HepG2 (cell line): ENCODE results near the gene MEF2D. TPM values are rescaled to one million over a fixed set of nuclear protein-coding genes. Genes with fewer than 3 reads are reported as not detected.

Source experiments
- ARID2 ChIP-seq: sonication (generic); formaldehyde crosslinking; IDR thresholded peaks from 2 replicates; pipeline ENCODE4 v1.8.1; 2022; ENCODE audit warnings: mild to moderate bottlenecking, missing genetic modification reagents, borderline replicate concordance
- GABPB1 ChIP-seq: IDR thresholded peaks from 2 replicates; pipeline ENCODE4 v1.6.1; 2016; ENCODE audit warnings: mild to moderate bottlenecking, missing genetic modification reagents, moderate library complexity, missing compliant biosample characterization
- KLF11 ChIP-seq: IDR thresholded peaks from 2 replicates; pipeline ENCODE4 v1.6.1; 2016; ENCODE audit warnings: missing compliant biosample characterization
- NR2F1 ChIP-seq, 2 experiments: fragments of 450-650 bp in 1 of 2; formaldehyde crosslinking in 1 of 2; IDR thresholded peaks; 2 replicates each; pipeline versions ENCODE4 v1.5.0 to v1.6.1; 2016 to 2020; ENCODE audit warnings: mild to moderate bottlenecking in 1 of 2, missing compliant biosample characterization in 1 of 2, missing genetic modification reagents in 1 of 2, moderate library complexity in 1 of 2
- PHF8 ChIP-seq: sonication (generic); formaldehyde crosslinking; IDR thresholded peaks from 2 replicates; pipeline ENCODE4 v1.5.0; 2020; ENCODE audit warnings: missing genetic modification reagents
- PRPF4 ChIP-seq: fragments of 200-400 bp; formaldehyde crosslinking; IDR thresholded peaks from 2 replicates; pipeline ENCODE4 v1.6.1; 2016; ENCODE audit warnings: low read length, low read depth; ENCODE audit not compliant: poor library complexity, severe bottlenecking
- SMAD9 ChIP-seq: sonication (generic); formaldehyde crosslinking; IDR thresholded peaks from 2 replicates; pipeline ENCODE4 v1.5.1; 2020; ENCODE audit warnings: mild to moderate bottlenecking, missing genetic modification reagents
- ZFP37 ChIP-seq: sonication (generic); formaldehyde crosslinking; IDR thresholded peaks from 2 replicates; pipeline ENCODE4 v1.4.0; 2020; ENCODE audit warnings: missing genetic modification reagents, borderline replicate concordance
- ZNF260 ChIP-seq: sonication (generic); formaldehyde crosslinking; IDR thresholded peaks from 2 replicates; pipeline ENCODE4 v1.4.0; 2020; ENCODE audit warnings: missing genetic modification reagents, low read depth, mild to moderate bottlenecking, borderline replicate concordance
- ZNF543 ChIP-seq: sonication (generic); formaldehyde crosslinking; IDR thresholded peaks from 2 replicates; pipeline ENCODE4 v1.4.0; 2020; ENCODE audit warnings: mild to moderate bottlenecking, missing genetic modification reagents
- ZNF776 ChIP-seq: sonication (generic); formaldehyde crosslinking; IDR thresholded peaks from 2 replicates; pipeline ENCODE4 v1.4.0; 2020; ENCODE audit warnings: mild to moderate bottlenecking, missing genetic modification reagents
- ZNF790 ChIP-seq: sonication (generic); formaldehyde crosslinking; IDR thresholded peaks from 2 replicates; pipeline ENCODE4 v1.8.0; 2022; ENCODE audit warnings: missing genetic modification reagents, mild to moderate bottlenecking, borderline replicate concordance
- polyA plus RNA-seq, 8 experiments: library from polyadenylated mRNA; depleted of rRNA in 3 of 8; stranded (reverse) in 7 of 8; unstranded in 1 of 8; fragments of >200 nt; fragmentation: Illumina TruSeq in 4 of 8; extraction: Trizol in 4 of 8; gene quantifications; 2 replicates each; pipeline versions ENCODE4 v1.2.1 to v1.2.3, GENCODE V29; 2011 to 2016; ENCODE audit warnings: low read depth in 4 of 8, missing spikeins in 1 of 8, mixed read lengths in 1 of 8; ENCODE audit not compliant: insufficient read depth in 1 of 8
- total RNA-seq, 5 experiments: library from RNA; depleted of rRNA; stranded (reverse); fragments of >200 nt; fragmentation: Illumina TruSeq; extraction: Trizol; gene quantifications; 2 replicates each; pipeline ENCODE4 v1.2.3, GENCODE V29; 2016; ENCODE audit warnings: low read depth in 1 of 5
- TF ChIP-seq, protein P1 (sequence below): sonication (generic); formaldehyde crosslinking; IDR thresholded peaks from 2 replicates; pipeline ENCODE4 v1.4.0; 2020; ENCODE audit warnings: mild to moderate bottlenecking, missing genetic modification reagents
- TF ChIP-seq, protein P2 (sequence below): sonication (generic); formaldehyde crosslinking; IDR thresholded peaks from 2 replicates; pipeline ENCODE4 v1.5.1; 2020; ENCODE audit warnings: mild to moderate bottlenecking, missing genetic modification reagents, moderate library complexity
- TF ChIP-seq, protein P3 (sequence below): sonication (generic); formaldehyde crosslinking; IDR thresholded peaks from 2 replicates; pipeline ENCODE4 v1.8.1; 2022; ENCODE audit warnings: low read depth, mild to moderate bottlenecking, missing genetic modification reagents
- TF ChIP-seq, protein P4 (sequence below): sonication (generic); formaldehyde crosslinking; IDR thresholded peaks from 2 replicates; pipeline ENCODE4 v1.4.0; 2020; ENCODE audit warnings: missing genetic modification reagents

The MEF2D gene
- total and polyA plus RNA-seq, 2 of the 13 experiments (the other 11 are each of a cell fraction or from before 2014, with no cell fraction given) = 1.6 to 3.9 TPM

DNA sequence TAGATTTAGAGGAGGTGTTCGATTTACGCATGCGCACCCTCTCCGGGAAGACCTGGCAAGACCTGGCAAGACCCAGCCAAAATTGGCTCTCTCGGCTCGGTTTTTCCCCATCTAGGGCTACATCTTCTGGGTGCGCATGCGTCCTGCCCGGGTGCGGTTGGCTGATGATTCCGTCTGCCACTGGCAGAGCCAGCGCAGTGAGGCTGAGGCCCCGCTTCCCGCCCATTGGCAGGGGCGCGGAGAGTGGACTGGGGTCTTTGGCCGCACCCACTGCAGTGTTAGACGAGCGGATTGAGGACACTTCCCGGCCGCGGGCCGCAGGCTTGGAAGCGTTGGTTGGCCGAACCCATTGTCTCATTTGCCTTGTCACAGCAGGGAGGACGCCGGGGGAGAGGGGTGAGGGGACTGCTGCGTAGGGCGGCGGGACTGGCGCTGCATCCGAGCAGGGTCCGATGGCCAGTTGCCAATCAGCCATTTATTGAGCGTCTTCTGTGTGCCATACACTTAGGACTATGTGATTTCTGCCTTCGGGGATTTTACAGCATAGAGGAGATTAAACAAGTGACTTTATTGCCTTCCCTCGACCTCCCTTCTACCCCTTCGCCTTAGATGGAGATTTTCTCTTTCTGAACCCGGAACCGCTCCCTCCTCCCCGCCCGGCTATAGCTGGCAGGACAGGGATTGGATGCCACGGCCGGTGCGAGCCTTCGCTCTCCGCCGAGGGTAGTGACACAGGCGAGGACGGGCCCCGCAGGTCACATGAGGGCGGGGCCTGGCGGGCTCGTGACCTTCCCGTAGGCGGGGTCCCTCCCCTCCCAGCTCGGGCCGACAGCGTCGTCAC, 43.7 kb downstream of the MEF2D start (continued):
- TF ChIP-seq, protein P1, sequence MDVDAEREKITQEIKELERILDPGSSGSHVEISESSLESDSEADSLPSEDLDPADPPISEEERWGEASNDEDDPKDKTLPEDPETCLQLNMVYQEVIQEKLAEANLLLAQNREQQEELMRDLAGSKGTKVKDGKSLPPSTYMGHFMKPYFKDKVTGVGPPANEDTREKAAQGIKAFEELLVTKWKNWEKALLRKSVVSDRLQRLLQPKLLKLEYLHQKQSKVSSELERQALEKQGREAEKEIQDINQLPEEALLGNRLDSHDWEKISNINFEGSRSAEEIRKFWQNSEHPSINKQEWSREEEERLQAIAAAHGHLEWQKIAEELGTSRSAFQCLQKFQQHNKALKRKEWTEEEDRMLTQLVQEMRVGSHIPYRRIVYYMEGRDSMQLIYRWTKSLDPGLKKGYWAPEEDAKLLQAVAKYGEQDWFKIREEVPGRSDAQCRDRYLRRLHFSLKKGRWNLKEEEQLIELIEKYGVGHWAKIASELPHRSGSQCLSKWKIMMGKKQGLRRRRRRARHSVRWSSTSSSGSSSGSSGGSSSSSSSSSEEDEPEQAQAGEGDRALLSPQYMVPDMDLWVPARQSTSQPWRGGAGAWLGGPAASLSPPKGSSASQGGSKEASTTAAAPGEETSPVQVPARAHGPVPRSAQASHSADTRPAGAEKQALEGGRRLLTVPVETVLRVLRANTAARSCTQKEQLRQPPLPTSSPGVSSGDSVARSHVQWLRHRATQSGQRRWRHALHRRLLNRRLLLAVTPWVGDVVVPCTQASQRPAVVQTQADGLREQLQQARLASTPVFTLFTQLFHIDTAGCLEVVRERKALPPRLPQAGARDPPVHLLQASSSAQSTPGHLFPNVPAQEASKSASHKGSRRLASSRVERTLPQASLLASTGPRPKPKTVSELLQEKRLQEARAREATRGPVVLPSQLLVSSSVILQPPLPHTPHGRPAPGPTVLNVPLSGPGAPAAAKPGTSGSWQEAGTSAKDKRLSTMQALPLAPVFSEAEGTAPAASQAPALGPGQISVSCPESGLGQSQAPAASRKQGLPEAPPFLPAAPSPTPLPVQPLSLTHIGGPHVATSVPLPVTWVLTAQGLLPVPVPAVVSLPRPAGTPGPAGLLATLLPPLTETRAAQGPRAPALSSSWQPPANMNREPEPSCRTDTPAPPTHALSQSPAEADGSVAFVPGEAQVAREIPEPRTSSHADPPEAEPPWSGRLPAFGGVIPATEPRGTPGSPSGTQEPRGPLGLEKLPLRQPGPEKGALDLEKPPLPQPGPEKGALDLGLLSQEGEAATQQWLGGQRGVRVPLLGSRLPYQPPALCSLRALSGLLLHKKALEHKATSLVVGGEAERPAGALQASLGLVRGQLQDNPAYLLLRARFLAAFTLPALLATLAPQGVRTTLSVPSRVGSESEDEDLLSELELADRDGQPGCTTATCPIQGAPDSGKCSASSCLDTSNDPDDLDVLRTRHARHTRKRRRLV (CRISPR knock-in tag) = no peak; the same call in 1 of the 2 replicates
- TF ChIP-seq ZNF543 = 0 out of 2 replicates have a peak, but pooled peaks have one; percentile 58
- TF ChIP-seq PHF8 (CRISPR knock-in tag) = peak; percentile 74
- TF ChIP-seq ZFP37 = no peak; the same call in 1 of the 2 replicates
- peak; percentile 87 for TF ChIP-seq GABPB1 (CRISPR knock-in tag)
- TF ChIP-seq ZNF790 = peak; percentile 98
- TF ChIP-seq, protein P2, sequence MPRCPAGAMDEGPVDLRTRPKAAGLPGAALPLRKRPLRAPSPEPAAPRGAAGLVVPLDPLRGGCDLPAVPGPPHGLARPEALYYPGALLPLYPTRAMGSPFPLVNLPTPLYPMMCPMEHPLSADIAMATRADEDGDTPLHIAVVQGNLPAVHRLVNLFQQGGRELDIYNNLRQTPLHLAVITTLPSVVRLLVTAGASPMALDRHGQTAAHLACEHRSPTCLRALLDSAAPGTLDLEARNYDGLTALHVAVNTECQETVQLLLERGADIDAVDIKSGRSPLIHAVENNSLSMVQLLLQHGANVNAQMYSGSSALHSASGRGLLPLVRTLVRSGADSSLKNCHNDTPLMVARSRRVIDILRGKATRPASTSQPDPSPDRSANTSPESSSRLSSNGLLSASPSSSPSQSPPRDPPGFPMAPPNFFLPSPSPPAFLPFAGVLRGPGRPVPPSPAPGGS (CRISPR knock-in tag) = peak; percentile 29; the same call in 1 of the 2 replicates
- peak in 1 of 2 experiments; percentile 43; a peak in 2 of 4 replicates for TF ChIP-seq NR2F1 (CRISPR knock-in tag; IDR thresholded peaks at IDR 0.05)
- TF ChIP-seq, protein P3, sequence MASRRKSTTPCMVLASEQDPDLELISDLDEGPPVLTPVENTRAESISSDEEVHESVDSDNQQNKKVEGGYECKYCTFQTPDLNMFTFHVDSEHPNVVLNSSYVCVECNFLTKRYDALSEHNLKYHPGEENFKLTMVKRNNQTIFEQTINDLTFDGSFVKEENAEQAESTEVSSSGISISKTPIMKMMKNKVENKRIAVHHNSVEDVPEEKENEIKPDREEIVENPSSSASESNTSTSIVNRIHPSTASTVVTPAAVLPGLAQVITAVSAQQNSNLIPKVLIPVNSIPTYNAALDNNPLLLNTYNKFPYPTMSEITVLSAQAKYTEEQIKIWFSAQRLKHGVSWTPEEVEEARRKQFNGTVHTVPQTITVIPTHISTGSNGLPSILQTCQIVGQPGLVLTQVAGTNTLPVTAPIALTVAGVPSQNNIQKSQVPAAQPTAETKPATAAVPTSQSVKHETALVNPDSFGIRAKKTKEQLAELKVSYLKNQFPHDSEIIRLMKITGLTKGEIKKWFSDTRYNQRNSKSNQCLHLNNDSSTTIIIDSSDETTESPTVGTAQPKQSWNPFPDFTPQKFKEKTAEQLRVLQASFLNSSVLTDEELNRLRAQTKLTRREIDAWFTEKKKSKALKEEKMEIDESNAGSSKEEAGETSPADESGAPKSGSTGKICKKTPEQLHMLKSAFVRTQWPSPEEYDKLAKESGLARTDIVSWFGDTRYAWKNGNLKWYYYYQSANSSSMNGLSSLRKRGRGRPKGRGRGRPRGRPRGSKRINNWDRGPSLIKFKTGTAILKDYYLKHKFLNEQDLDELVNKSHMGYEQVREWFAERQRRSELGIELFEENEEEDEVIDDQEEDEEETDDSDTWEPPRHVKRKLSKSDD (CRISPR knock-in tag) = no peak
- TF ChIP-seq ARID2 (CRISPR knock-in tag) = no peak
- no peak; the same call in 1 of the 2 replicates for TF ChIP-seq ZNF776
- 0 out of 2 replicates have a peak, but pooled peaks have one; percentile 64 for TF ChIP-seq SMAD9 (CRISPR knock-in tag)
- TF ChIP-seq ZNF260 (CRISPR knock-in tag) = no peak
- TF ChIP-seq, protein P4, sequence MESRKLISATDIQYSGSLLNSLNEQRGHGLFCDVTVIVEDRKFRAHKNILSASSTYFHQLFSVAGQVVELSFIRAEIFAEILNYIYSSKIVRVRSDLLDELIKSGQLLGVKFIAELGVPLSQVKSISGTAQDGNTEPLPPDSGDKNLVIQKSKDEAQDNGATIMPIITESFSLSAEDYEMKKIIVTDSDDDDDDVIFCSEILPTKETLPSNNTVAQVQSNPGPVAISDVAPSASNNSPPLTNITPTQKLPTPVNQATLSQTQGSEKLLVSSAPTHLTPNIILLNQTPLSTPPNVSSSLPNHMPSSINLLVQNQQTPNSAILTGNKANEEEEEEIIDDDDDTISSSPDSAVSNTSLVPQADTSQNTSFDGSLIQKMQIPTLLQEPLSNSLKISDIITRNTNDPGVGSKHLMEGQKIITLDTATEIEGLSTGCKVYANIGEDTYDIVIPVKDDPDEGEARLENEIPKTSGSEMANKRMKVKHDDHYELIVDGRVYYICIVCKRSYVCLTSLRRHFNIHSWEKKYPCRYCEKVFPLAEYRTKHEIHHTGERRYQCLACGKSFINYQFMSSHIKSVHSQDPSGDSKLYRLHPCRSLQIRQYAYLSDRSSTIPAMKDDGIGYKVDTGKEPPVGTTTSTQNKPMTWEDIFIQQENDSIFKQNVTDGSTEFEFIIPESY = no peak
- no peak for TF ChIP-seq PRPF4
- no peak for TF ChIP-seq KLF11 (CRISPR knock-in tag)
